A549 treated with GW870086 at 1 μM for 4 hours (cell line): ENCODE results near the gene CDK1. TPM values are rescaled to one million over a fixed set of nuclear protein-coding genes. Genes with fewer than 3 reads are reported as not detected.

Experiments used
- total RNA-seq: library from RNA; stranded (reverse); fragments of 200-300 nt; extraction: Qiagen RNA extraction; gene quantifications from 5 replicates; pipeline ENCODE4 v1.2.3, GENCODE V29; 2022; ENCODE audit warnings: low read depth

The CDK1 gene
- total RNA-seq, result 79.6 to 106 TPM (median 91.8 TPM) in 5 replicates

DNA sequence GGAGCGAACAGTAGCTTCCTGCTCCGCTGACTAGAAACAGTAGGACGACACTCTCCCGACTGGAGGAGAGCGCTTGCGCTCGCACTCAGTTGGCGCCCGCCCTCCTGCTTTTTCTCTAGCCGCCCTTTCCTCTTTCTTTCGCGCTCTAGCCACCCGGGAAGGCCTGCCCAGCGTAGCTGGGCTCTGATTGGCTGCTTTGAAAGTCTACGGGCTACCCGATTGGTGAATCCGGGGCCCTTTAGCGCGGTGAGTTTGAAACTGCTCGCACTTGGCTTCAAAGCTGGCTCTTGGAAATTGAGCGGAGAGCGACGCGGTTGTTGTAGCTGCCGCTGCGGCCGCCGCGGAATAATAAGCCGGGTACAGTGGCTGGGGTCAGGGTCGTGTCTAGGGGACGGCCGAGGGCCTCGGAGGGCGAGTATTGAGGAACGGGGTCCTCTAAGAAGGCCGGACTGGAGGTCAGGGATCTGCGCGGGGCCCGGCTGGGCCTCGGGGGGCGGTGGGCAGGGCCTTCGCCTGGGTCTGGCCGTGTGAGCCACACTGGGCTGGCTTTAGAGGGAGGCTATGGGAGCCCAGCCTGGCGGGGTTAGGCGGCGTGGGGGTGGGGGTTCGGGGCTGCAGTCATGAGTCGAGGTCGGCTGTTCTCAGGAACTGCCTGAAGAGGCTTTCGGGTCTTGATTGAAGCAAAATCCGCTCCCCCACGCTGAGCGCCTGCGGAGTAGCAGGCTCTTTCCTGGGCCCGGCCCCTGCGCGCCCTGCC, at the start of gene CDK1:
Gene CDK1 (plus strand): TSS at position 265 of the 757 bp plus-strand sequence. CDS start 1,688 bp downstream, outside the sequence.

Other genes with a start within 250 kb of the CDK1 start
- 8.8 to 11.8 TPM (median 11.4 TPM) in 5 replicates for gene RHOBTB1, start 165.7 kb downstream of the CDK1 start, total RNA-seq